Measurements from ENCODE around the gene CNTN1.
A peak's percentile ranks its signal among the peaks of the same experiment; 100 is the strongest.

- TF ChIP-seq CTCF (tag by site-specific recombination; IDR thresholded peaks at IDR 0.05) (no peak), KLF1 (tag by site-specific recombination; IDR thresholded peaks at IDR 0.05) (no peak), ZNF19 (tag by site-specific recombination; IDR thresholded peaks at IDR 0.05; ENCODE audit: low read depth) (no peak), ZNF239 (tag by site-specific recombination; IDR thresholded peaks at IDR 0.05) (no peak), ZNF629 (tag by site-specific recombination; IDR thresholded peaks at IDR 0.05) (no peak), ZNF335 (tag by site-specific recombination; conservative IDR thresholded peaks at IDR 0.05) (no peak), ZNF561 (tag by site-specific recombination; IDR thresholded peaks at IDR 0.05; ENCODE audit: borderline replicate concordance) (no peak), ZBTB44 (tag by site-specific recombination; IDR thresholded peaks at IDR 0.05) (peak; percentile 41; the same call in 1 of the 2 replicates), ELK4 (IDR thresholded peaks at IDR 0.05; ENCODE audit: borderline replicate concordance, low read depth, low read length) (no peak), SALL2 (tag by site-specific recombination; IDR thresholded peaks at IDR 0.05; ENCODE audit: borderline replicate concordance) (no peak), ZBTB8A (tag by site-specific recombination; IDR thresholded peaks at IDR 0.05) (no peak), BCL11A (tag by site-specific recombination; IDR thresholded peaks at IDR 0.05; ENCODE audit: low read depth) (no peak)
- TF ChIP-seq, protein P1, sequence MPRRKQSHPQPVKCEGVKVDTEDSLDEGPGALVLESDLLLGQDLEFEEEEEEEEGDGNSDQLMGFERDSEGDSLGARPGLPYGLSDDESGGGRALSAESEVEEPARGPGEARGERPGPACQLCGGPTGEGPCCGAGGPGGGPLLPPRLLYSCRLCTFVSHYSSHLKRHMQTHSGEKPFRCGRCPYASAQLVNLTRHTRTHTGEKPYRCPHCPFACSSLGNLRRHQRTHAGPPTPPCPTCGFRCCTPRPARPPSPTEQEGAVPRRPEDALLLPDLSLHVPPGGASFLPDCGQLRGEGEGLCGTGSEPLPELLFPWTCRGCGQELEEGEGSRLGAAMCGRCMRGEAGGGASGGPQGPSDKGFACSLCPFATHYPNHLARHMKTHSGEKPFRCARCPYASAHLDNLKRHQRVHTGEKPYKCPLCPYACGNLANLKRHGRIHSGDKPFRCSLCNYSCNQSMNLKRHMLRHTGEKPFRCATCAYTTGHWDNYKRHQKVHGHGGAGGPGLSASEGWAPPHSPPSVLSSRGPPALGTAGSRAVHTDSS (tag by site-specific recombination; IDR thresholded peaks at IDR 0.05): no peak
These were observed 24.1 kb upstream of the CNTN1 start for GRCh38 chr12:40668099-40668529.

All from HEK293 (cell line).